IMR-90 (cell line): ENCODE results near the gene UBE3A.

Experiments used
- BHLHE40 ChIP-seq: fragments of 150-350 bp; IDR thresholded peaks from 2 replicates; pipeline ENCODE4 v1.6.1; 2016; ENCODE audit warnings: mild to moderate bottlenecking, low read depth, low read length
- CEBPB ChIP-seq: IDR thresholded peaks from 2 replicates; pipeline ENCODE4 v1.6.1; 2012; ENCODE audit warnings: low read depth, low read length, improper control_type of control experiment
- CHD1 ChIP-seq: IDR thresholded peaks from 2 replicates; pipeline ENCODE4 v1.6.1; 2012; ENCODE audit warnings: low read depth, low read length, improper control_type of control experiment
- CTCF ChIP-seq: conservative IDR thresholded peaks from 2 replicates; pipeline ENCODE4 v1.5.1; 2012; ENCODE audit warnings: mild to moderate bottlenecking, low read depth, low read length, improper control_type of control experiment
- ELK1 ChIP-seq: fragments of 150-350 bp; IDR thresholded peaks from 2 replicates; pipeline ENCODE4 v1.6.1; 2016; ENCODE audit warnings: low read depth, mild to moderate bottlenecking, low read length, moderate library complexity, borderline replicate concordance
- FOS ChIP-seq: fragments of 150-350 bp; IDR thresholded peaks from 2 replicates; pipeline ENCODE4 v1.6.1; 2016; ENCODE audit warnings: low read depth, low read length
- MAFK ChIP-seq: IDR thresholded peaks from 2 replicates; pipeline ENCODE4 v1.6.1; 2012; ENCODE audit warnings: low read depth, low read length, improper control_type of control experiment
- MXI1 ChIP-seq: IDR thresholded peaks from 2 replicates; pipeline ENCODE4 v1.6.1; 2012; ENCODE audit warnings: low read depth, mild to moderate bottlenecking, low read length, moderate library complexity, borderline replicate concordance
- POLR2A ChIP-seq: IDR thresholded peaks from 2 replicates; pipeline ENCODE4 v1.6.1; 2012; ENCODE audit warnings: mild to moderate bottlenecking, low read depth, low read length
- RAD21 ChIP-seq: IDR thresholded peaks from 2 replicates; pipeline ENCODE4 v1.6.1; 2012; ENCODE audit warnings: low read length, improper control_type of control experiment
- RCOR1 ChIP-seq: IDR thresholded peaks from 2 replicates; pipeline ENCODE4 v1.6.1; 2012; ENCODE audit warnings: mild to moderate bottlenecking, low read length, improper control_type of control experiment; ENCODE audit not compliant: insufficient replicate concordance
- RFX5 ChIP-seq: IDR thresholded peaks from 2 replicates; pipeline ENCODE4 v1.8.0; 2012; ENCODE audit warnings: low read depth, mild to moderate bottlenecking, low read length, moderate library complexity
- SMC3 ChIP-seq: fragments of 150-350 bp; IDR thresholded peaks from 2 replicates; pipeline ENCODE4 v1.6.1; 2016; ENCODE audit warnings: low read depth, mild to moderate bottlenecking, antibody characterized with exemption, low read length, moderate library complexity
- USF2 ChIP-seq: fragments of 150-350 bp; IDR thresholded peaks from 2 replicates; pipeline ENCODE4 v1.6.1; 2017; ENCODE audit warnings: mild to moderate bottlenecking, antibody characterized with exemption, low read length, low read depth

DNA sequence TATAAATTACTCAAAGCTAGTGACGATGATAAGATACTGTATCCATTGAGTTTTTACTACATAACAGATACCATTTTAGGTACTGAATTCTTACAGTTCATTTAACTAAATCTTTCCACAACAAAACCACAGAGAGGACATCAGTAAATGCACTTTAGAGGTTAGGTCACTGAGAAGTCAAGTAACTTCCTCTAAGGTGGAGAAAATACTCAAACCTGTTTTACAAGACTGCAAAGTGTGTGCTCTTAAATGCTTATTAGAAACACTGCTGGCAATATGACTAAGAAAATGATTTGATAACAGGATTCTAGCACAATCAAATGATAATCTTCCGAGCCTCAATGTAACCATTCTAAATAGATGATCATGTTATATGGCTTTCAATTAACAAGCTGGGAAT lies 99.4 kb downstream of the UBE3A start:
- TF ChIP-seq CTCF (no peak), FOS (no peak), SMC3 (no peak), POLR2A (no peak), RAD21 (no peak), MAFK (no peak), USF2 (no peak), CEBPB (no peak), BHLHE40 (no peak), RCOR1 (no peak), RFX5 (no peak), ELK1 (no peak), CHD1 (no peak), MXI1 (no peak)
